ENCODE measurements around the gene TNNT3.

TNNT3 gene

GRCh38 chr11:1896923-1897322 is 22.6 kb upstream of the TNNT3 start:
- DNase-seq (ENCODE audit: low spot score): no peak

DNA sequence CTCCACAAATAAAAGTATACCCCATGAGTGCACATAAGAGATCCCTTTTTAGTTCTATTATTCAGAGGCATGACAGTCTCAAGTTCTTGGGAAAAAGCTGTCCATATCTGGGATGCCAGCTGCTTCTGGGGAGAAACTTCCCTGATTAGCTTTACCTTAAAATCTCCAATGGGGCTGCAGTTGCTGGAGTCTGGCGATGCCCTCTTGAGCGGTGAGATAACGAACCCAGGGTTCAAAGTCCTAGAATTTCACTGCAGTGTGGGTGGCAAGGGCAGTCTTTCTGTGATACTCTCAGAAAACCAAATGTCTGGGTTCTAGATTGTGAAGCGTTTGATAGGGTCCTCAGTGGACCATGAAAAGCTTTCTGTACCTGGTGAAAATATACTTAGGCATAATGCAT is 20.4 kb upstream of the TNNT3 start:
- DNase-seq (ENCODE audit: low spot score): no peak

DNA sequence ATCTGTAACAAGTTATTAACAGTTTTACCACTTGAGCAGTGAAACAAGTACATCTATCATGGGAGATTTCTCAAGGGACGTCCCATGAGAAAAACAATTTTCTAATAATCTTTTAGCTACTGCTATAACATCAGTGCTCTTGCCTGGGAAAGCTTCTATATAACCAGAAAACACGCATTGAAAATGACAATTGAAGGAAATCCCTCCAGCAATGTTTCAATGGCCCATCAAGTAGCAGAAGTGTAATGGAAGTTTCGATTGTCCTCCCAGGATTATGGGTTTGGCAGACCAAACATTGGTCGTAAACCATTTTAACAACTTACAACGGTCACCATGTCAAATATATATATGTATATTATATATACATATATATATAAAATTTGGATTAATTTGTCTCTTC is 19.8 kb upstream of the TNNT3 start:
- no peak for DNase-seq (ENCODE audit: low spot score)

DNA sequence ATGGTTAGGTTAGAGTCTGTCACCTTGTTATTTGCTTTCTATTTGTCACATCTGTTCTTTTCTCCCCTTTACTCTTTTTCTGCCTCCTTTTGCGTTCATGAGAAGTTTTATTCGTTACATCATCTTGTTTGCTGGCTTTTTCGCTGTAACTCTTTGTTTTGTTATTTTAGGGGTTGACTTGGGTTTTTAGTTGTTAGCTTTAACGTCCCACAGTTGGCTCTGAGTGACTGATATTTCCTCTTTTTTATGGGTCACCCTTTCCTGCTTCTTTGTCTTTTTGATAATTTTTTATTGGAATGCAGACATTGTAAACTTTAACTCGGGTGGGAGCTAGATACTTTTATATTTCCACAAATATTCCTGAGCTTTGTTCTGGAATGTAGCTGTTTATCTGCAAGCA is 13.3 kb upstream of the TNNT3 start:
- no peak for DNase-seq (ENCODE audit: low spot score)

GRCh38 chr11:1906611-1907423 is 12.7 kb upstream of the TNNT3 start:
- no peak for DNase-seq (ENCODE audit: low spot score)

DNA sequence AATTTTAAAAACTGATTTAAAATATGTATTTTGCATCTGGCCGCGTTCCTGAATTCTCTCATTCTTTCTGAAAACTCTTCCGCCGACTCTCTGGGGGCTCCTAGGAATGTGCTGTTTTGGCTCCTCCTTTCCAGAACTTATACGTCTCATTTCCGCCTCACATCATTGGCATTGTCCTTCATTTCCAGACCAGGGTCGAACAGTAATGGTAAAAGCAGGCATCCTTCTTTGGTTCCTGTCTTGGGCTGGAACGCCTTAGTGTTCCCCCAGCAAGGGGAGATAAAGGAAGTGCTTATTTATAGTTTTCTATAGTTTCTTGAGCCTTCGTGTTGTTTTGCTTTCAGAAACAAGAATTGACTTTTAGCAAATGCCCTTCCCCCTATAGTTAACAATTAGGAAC is 10.9 kb upstream of the TNNT3 start:
- no peak for DNase-seq (ENCODE audit: low spot score)

DNA sequence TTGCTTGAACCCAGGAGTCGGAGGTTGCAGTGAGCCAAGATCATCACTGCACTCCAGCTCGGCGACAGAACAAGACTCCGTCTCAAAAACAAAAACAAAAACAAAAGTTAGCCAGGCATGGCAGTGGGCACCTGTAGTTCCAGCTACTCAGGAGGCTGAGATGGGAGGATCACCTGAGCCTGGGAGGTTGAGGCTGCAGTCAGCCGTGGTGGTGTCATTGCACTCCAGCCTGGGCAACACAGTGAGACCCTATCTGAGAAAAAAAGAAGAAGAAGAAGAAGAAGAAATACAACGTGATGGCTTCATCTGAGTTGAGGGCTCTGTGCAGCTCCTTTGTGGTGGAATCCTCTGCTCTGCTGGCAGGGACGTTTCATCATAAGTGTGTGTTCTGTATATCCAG is 10.0 kb upstream of the TNNT3 start:
- no peak for DNase-seq (ENCODE audit: low spot score)

DNA sequence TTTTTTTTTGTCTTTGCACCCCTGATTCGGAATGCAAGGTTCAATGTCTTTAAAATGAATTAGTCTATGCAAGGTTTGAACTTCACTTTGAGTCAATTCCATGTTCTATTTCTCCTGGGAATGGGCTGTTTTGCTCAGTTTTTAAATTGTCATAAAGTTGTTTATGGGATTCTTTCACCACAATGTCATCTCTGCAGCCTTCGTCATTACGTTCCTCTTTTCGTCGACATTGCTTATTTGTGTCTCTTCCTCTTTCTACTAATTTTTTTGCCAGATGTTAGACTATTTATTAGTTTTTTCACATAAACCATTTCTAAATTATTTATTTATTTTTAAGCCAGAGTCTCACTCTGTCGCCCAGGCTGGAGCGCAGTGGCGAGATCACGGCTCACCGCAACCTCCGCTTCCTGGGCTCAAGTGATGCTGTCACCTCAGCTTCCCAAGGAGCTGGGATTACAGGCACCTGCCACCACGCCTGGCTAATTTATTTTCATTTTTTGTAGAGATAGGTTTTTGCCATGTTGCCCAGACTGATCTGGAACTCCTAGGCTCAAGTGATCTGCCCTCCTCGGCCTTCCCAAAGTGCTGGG is 7.1 kb upstream of the TNNT3 start:
- DNase-seq (ENCODE audit: low spot score): no peak

- DNase-seq (ENCODE audit: low spot score): no peak
Observed at GRCh38 chr11:1913271-1914060, 6.0 kb upstream of the TNNT3 start.

GRCh38 chr11:1915795-1916131 is 3.7 kb upstream of the TNNT3 start:
- no peak for DNase-seq (ENCODE audit: low spot score)

GRCh38 chr11:1916132-1916985 is 3.1 kb upstream of the TNNT3 start:
- DNase-seq (ENCODE audit: low spot score): no peak

GRCh38 chr11:1916986-1917522 is 2.4 kb upstream of the TNNT3 start:
- no peak for DNase-seq (ENCODE audit: low spot score)

DNA sequence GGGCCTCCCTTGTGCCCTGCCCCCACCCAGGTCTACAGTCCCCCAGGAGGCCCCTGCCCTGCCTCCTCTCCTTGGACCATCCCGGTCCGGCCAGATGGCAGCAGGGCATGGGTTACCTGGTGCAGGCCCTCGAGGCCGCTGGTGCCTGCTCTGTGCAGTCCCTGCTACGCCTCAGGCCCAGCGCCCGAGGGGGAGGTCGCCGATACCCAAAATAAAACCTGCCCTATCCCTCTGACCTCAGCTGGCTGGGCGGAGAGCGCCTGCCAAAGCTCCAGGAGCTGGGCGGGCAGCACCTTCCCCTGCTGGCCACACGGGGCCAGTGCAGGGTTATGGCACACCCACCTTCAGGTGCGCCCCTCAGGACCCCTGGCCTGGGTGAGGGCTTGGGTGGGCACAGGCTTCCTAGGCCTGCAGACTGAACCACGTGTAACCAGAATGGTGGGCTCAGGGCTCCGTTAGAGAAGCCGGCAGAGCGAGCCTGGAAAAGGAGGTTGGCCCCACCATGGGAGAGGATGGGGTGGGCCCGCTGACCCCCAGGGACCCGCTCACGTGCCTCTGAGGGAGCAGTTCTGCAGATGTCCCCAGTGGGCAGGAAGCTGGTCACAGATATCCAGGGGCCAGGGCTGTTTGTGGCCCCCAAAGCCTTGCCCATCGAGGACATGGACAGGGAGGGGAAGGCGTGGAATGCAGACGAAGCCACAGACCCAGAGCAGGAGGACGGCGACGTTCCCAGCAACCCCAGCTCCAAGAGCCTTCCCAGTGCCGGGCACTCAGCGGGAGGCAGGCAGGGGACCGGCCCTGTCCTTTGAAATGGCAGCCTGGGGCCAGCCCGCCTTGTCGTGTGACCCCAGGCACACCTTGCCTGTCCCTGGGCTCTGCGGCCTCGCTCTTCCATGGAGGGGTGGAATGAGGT is 1.7 kb upstream of the TNNT3 start:
- peak; percentile 34 for DNase-seq (ENCODE audit: low spot score)

GRCh38 chr11:1918436-1919315 is 827 bp upstream of the TNNT3 start:
- DNase-seq (ENCODE audit: low spot score): peak; percentile 14

GRCh38 chr11:1920128-1920908 is 815 bp downstream of the TNNT3 start:
- no peak for DNase-seq (ENCODE audit: low spot score)

- DNase-seq (ENCODE audit: low spot score): no peak
Observed at GRCh38 chr11:1920909-1921573, 1.5 kb downstream of the TNNT3 start.

GRCh38 chr11:1921574-1922141 is 2.2 kb downstream of the TNNT3 start:
- no peak for DNase-seq (ENCODE audit: low spot score)

GRCh38 chr11:1922481-1923081 is 3.1 kb downstream of the TNNT3 start:
- DNase-seq (ENCODE audit: low spot score): no peak

Measured in AG08396 (cell line).